NCI-H460 (cell line): ENCODE results near the gene MRPS14. TPM values are rescaled to one million over a fixed set of nuclear protein-coding genes. Genes with fewer than 3 reads are reported as not detected.

Source experiments
- small RNA-seq, 2 experiments: library from RNA; depleted of rRNA; stranded (forward); fragments of <200 nt; gene quantifications; one replicate each; pipeline ENCODE3, GENCODE V24; 2014
- total RNA-seq: library from RNA; depleted of rRNA; stranded (reverse); fragments of >200 nt; shearing (Covaris generic); gene quantifications from 2 replicates; pipeline ENCODE4 v1.2.3, GENCODE V29; 2014; rRNA removed

Gene MRPS14
- total RNA-seq, 1 experiment from 2014 or later = 45.5 TPM

Small RNAs within 50 kb of the gene (small RNA-seq; reads per million reads assigned to genes)
- gene RF00019 = 0 reads per million in 2 experiments
- gene RNU6-307P = 0 reads per million in 2 experiments

Other genes with a start within 250 kb of the MRPS14 start
- 644 and 1,006 TPM in 2 replicates for gene CACYBP, start 23.5 kb downstream of the MRPS14 start, total RNA-seq
- gene TNN, start 44.4 kb upstream of the MRPS14 start, total RNA-seq = not detected in 2 replicates
- gene KIAA0040, start 169.4 kb upstream of the MRPS14 start, total RNA-seq = 4.2 and 5.0 TPM in 2 replicates